Mammary epithelial cell (primary cell): ENCODE measurements around the gene CLCN2.

Source experiments
- EZH2 ChIP-seq: IDR thresholded peaks from 2 replicates; pipeline ENCODE4 v1.6.1; 2012; ENCODE audit warnings: low read length, inconsistent platforms, borderline replicate concordance
- TF ChIP-seq, protein P1 (sequence below), 2 donors: IDR thresholded peaks in 1 of 2; conservative IDR thresholded peaks in 1 of 2; 2 replicates each; pipeline ENCODE4 v1.5.1; 2011 to 2012; ENCODE audit warnings: inconsistent platforms in 2 of 2, low read length in 2 of 2, mild to moderate bottlenecking in 2 of 2, control low read depth in 1 of 2, low read depth in 1 of 2; ENCODE audit not compliant: insufficient read depth in 1 of 2; ENCODE audit errors: extremely low read depth in 1 of 2

GRCh38 chr3:184315871-184316661 lies 45.3 kb downstream of the CLCN2 start:
- TF ChIP-seq, protein P1, sequence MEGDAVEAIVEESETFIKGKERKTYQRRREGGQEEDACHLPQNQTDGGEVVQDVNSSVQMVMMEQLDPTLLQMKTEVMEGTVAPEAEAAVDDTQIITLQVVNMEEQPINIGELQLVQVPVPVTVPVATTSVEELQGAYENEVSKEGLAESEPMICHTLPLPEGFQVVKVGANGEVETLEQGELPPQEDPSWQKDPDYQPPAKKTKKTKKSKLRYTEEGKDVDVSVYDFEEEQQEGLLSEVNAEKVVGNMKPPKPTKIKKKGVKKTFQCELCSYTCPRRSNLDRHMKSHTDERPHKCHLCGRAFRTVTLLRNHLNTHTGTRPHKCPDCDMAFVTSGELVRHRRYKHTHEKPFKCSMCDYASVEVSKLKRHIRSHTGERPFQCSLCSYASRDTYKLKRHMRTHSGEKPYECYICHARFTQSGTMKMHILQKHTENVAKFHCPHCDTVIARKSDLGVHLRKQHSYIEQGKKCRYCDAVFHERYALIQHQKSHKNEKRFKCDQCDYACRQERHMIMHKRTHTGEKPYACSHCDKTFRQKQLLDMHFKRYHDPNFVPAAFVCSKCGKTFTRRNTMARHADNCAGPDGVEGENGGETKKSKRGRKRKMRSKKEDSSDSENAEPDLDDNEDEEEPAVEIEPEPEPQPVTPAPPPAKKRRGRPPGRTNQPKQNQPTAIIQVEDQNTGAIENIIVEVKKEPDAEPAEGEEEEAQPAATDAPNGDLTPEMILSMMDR (conservative IDR thresholded peaks at IDR 0.05 in 1 of 2, IDR thresholded peaks at IDR 0.05 in 1 of 2; ENCODE audit: extremely low read depth in 1 of 2, insufficient read depth in 1 of 2, low read depth in 1 of 2, low read length in 2 of 2): no peak
- TF ChIP-seq EZH2: no peak
